GM12864 (cell line): ENCODE measurements around the gene TSEN2.

Experiments used
- DNase-seq: peaks from one replicate; pipeline ENCODE4 v3.0.0-alpha.2; 2011; ENCODE audit warnings: low read depth
- H3K4me3 ChIP-seq: 2 replicates; pipeline ENCODE4 v1.5.1; 2011; ENCODE audit warnings: mild to moderate bottlenecking, low read depth, low read length, control low read depth
- TF ChIP-seq, protein P1 (sequence below): IDR thresholded peaks from 2 replicates; pipeline ENCODE4 v1.5.1; 2011; ENCODE audit warnings: low read depth, mild to moderate bottlenecking, moderate library complexity, low read length, control low read depth, inconsistent platforms; ENCODE audit errors: missing control alignments

Gene TSEN2

DNA sequence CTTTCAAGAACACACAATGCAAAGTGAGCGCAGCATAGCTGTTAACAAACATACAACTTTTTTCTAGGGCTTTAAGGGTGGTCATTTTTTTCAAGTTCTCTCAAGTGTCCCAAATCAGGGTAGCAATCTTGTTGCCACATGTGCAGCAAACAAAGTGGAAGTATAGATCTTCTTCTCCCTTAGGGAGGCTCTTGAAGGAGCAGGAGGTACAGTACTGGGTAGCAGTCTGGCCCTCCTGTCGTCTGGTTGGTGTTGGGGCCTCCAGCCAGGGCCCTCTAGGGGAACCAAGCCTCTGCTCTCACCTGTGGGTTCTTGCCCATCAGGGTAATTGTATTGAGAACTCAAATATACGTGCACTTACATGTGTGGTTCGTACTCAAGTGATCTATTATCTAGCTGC lies 98.5 kb downstream of the TSEN2 start:
- TF ChIP-seq, protein P1, sequence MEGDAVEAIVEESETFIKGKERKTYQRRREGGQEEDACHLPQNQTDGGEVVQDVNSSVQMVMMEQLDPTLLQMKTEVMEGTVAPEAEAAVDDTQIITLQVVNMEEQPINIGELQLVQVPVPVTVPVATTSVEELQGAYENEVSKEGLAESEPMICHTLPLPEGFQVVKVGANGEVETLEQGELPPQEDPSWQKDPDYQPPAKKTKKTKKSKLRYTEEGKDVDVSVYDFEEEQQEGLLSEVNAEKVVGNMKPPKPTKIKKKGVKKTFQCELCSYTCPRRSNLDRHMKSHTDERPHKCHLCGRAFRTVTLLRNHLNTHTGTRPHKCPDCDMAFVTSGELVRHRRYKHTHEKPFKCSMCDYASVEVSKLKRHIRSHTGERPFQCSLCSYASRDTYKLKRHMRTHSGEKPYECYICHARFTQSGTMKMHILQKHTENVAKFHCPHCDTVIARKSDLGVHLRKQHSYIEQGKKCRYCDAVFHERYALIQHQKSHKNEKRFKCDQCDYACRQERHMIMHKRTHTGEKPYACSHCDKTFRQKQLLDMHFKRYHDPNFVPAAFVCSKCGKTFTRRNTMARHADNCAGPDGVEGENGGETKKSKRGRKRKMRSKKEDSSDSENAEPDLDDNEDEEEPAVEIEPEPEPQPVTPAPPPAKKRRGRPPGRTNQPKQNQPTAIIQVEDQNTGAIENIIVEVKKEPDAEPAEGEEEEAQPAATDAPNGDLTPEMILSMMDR: no peak

More for the DNA sequence above, 98.5 kb downstream of the TSEN2 start:
- DNase-seq: no peak
- H3K4me3 ChIP-seq: no peak overlapping the region
